Measurements from ENCODE around the gene SEC14L2. TPM values are rescaled to one million over a fixed set of nuclear protein-coding genes. Genes with fewer than 3 reads are reported as not detected.

SEC14L2 gene
- total and polyA plus RNA-seq, 4 donors = 6.5 to 110 (median 49.6) TPM

GRCh38 chr22:30436196-30436595 is 39.4 kb downstream of the SEC14L2 start:
- no peaks in the 10 kb centered on the region for H3K36me3 ChIP-seq (ENCODE audit: control insufficient read depth in 4 of 4, insufficient read depth in 3 of 4, low read depth in 1 of 4, low read length in 3 of 4)
- no peak overlapping the region for H3K4me3 ChIP-seq (ENCODE audit: low read depth in 1 of 3, low read length in 3 of 3)
- no peak overlapping the region for H3K9ac ChIP-seq (ENCODE audit: low read depth in 1 of 2, low read length in 2 of 2)
- peaks cover 4 to 28% (median 18%) of the 10 kb centered on the region in 4 donors for H3K4me1 ChIP-seq (ENCODE audit: control insufficient read depth in 4 of 4, insufficient read depth in 4 of 4, low read length in 3 of 4)
- 89% methylated on average over 2 of the region's 2 CpGs for WGBS
- no peak for DNase-seq (ENCODE audit: low spot score)
- H3K9me3 ChIP-seq (ENCODE audit: control insufficient read depth in 4 of 4, low read length in 3 of 4) = no peaks in the 10 kb centered on the region
- H3K27me3 ChIP-seq (ENCODE audit: control insufficient read depth in 4 of 4, insufficient read depth in 4 of 4, low read length in 3 of 4) = no peaks in the 10 kb centered on the region
- no peak for TF ChIP-seq EGR1 (IDR thresholded peaks at IDR 0.05; ENCODE audit: low read depth in 2 of 2)
- H3K27ac ChIP-seq (ENCODE audit: low read depth in 1 of 2, low read length in 2 of 2) = peak overlapping the region; percentile 36 to 48

GRCh38 chr22:30438559-30438958 is 41.7 kb downstream of the SEC14L2 start:
- Histone ChIP-seq H3K9me3 (ENCODE audit: control insufficient read depth in 4 of 4, low read length in 3 of 4) (no peaks in the 10 kb centered on the region), H3K27me3 (ENCODE audit: control insufficient read depth in 4 of 4, insufficient read depth in 4 of 4, low read length in 3 of 4) (no peaks in the 10 kb centered on the region), H3K4me3 (ENCODE audit: low read depth in 1 of 3, low read length in 3 of 3) (no peak overlapping the region), H3K36me3 (ENCODE audit: control insufficient read depth in 4 of 4, insufficient read depth in 3 of 4, low read depth in 1 of 4, low read length in 3 of 4) (no peaks in the 10 kb centered on the region), H3K27ac (ENCODE audit: low read depth in 1 of 2, low read length in 2 of 2) (no peak overlapping the region), H3K9ac (ENCODE audit: low read depth in 1 of 2, low read length in 2 of 2) (no peak overlapping the region), H3K4me1 (ENCODE audit: control insufficient read depth in 4 of 4, insufficient read depth in 4 of 4, low read length in 3 of 4) (peaks cover 0 to 10% (median under 1%) of the 10 kb centered on the region in 4 donors)
- no peak for DNase-seq (ENCODE audit: low spot score)
- TF ChIP-seq MAX (IDR thresholded peaks at IDR 0.05) (no peak), JUND (IDR thresholded peaks at IDR 0.05) (no peak), GABPA (IDR thresholded peaks at IDR 0.05 in 1 of 2, conservative IDR thresholded peaks at IDR 0.05 in 1 of 2) (no peak), REST (IDR thresholded peaks at IDR 0.05) (no peak), FOXA2 (IDR thresholded peaks at IDR 0.05) (no peak), RAD21 (IDR thresholded peaks at IDR 0.05) (no peak), TAF1 (conservative IDR thresholded peaks at IDR 0.05) (no peak), YY1 (IDR thresholded peaks at IDR 0.05) (no peak), SP1 (IDR thresholded peaks at IDR 0.05) (no peak), RXRA (IDR thresholded peaks at IDR 0.05) (no peak), HNF4G (IDR thresholded peaks at IDR 0.05) (no peak)
- 84% methylated on average over 3 of the region's 3 CpGs for WGBS

- H3K4me3 ChIP-seq (ENCODE audit: low read depth in 1 of 3, low read length in 3 of 3) = no peak overlapping the region
- H3K36me3 ChIP-seq (ENCODE audit: control insufficient read depth in 4 of 4, insufficient read depth in 3 of 4, low read depth in 1 of 4, low read length in 3 of 4) = no peaks in the 10 kb centered on the region
- H3K27ac ChIP-seq (ENCODE audit: low read depth in 1 of 2, low read length in 2 of 2) = no peak overlapping the region
- no peak overlapping the region for H3K9ac ChIP-seq (ENCODE audit: low read depth in 1 of 2, low read length in 2 of 2)
- no peaks in the 10 kb centered on the region for H3K9me3 ChIP-seq (ENCODE audit: control insufficient read depth in 4 of 4, low read length in 3 of 4)
- no peaks in the 10 kb centered on the region for H3K27me3 ChIP-seq (ENCODE audit: control insufficient read depth in 4 of 4, insufficient read depth in 4 of 4, low read length in 3 of 4)
- no peak for DNase-seq (ENCODE audit: low spot score)
- WGBS = 96% methylated on average over 4 of the region's 4 CpGs
- peaks cover 0 to 4% (median under 1%) of the 10 kb centered on the region in 4 donors for H3K4me1 ChIP-seq (ENCODE audit: control insufficient read depth in 4 of 4, insufficient read depth in 4 of 4, low read length in 3 of 4)
- TF ChIP-seq ATF3 (IDR thresholded peaks at IDR 0.05) (no peak), ZBTB33 (IDR thresholded peaks at IDR 0.05) (no peak), FOXA1 (IDR thresholded peaks at IDR 0.05) (no peak), RAD21 (IDR thresholded peaks at IDR 0.05) (no peak), TAF1 (conservative IDR thresholded peaks at IDR 0.05) (no peak), NR2F2 (IDR thresholded peaks at IDR 0.05) (no peak), EGR1 (IDR thresholded peaks at IDR 0.05; ENCODE audit: low read depth in 2 of 2) (no peak), REST (IDR thresholded peaks at IDR 0.05) (no peak), SP1 (IDR thresholded peaks at IDR 0.05) (no peak), FOXA2 (IDR thresholded peaks at IDR 0.05) (no peak), MAX (IDR thresholded peaks at IDR 0.05) (no peak), GABPA (IDR thresholded peaks at IDR 0.05 in 1 of 2, conservative IDR thresholded peaks at IDR 0.05 in 1 of 2) (no peak)
Measured at GRCh38 chr22:30439226-30439625, 42.4 kb downstream of the SEC14L2 start.
